HCT116 (cell line): ENCODE results near the gene ZNF593. TPM values are rescaled to one million over a fixed set of nuclear protein-coding genes. Genes with fewer than 3 reads are reported as not detected.
A peak's percentile ranks its signal among the peaks of the same experiment; 100 is the strongest.

Source experiments
- ATAC-seq: fragments of 200-7000 bp; cut with Tn5 transposase; 2 replicates; pipeline ENCODE4 v1.9.1; 2020; ENCODE audit warnings: mild to moderate bottlenecking, moderate library complexity
- BruUV-seq: library from RNA; stranded (reverse); fragments of 400-500 nt; replicated peaks from 2 replicates; lab custom pipeline; 2021; lab: Mats Ljungman, UMichigan
- CTCF ChIA-PET: fragments of 300-600 bp; sonication (Branson Sonifier 250); formaldehyde crosslinking; loops from one replicate; lab custom pipeline; 2021; ENCODE audit warnings: antibody characterized with exemption; lab: Charles Lee
- POLR2A ChIA-PET: fragments of 300-600, 350-600 bp; sonication (Branson Sonifier 250); formaldehyde crosslinking; loops from one replicate; lab custom pipeline; 2021; ENCODE audit warnings: antibody characterized with exemption; lab: Charles Lee
- RAD21 ChIA-PET, 2 experiments: fragments of 300-600 bp; sonication (Branson Sonifier 250); formaldehyde crosslinking; loops; one replicate each; lab custom pipeline; 2023; ENCODE audit warnings: low total read pairs in 2 of 2; ENCODE audit not compliant: uncharacterized antibody in 2 of 2, unreplicated experiment in 2 of 2, low non-redundant PET in 1 of 2; lab: Charles Lee
- DNase-seq: peaks from one replicate; pipeline ENCODE4 v3.0.0-alpha.2; 2010; ENCODE audit warnings: low read depth, low spot score
- H2AFZ ChIP-seq: fragments of 200-600 bp; shearing (Covaris generic), sonication (generic); 2 replicates; pipeline ENCODE4 v1.6.1; 2017; ENCODE audit warnings: low read depth, mixed run types, mixed read lengths, antibody characterized with exemption, low read length; ENCODE audit not compliant: poor library complexity, severe bottlenecking
- H3K27ac ChIP-seq: 2 replicates; pipeline ENCODE4 v1.5.1; 2012; ENCODE audit warnings: low read depth, low read length
- H3K27me3 ChIP-seq: fragments of 200-600 bp; sonication (generic); 2 replicates; pipeline ENCODE4 v1.6.1; 2016; ENCODE audit warnings: mixed run types, low read length, mixed read lengths; ENCODE audit not compliant: insufficient read depth
- H3K36me3 ChIP-seq, 2 experiments: fragments of 200-500 bp in 1 of 2; fragments of 200-600 bp in 1 of 2; sonication (Bioruptor generic) in 1 of 2; sonication (generic) in 1 of 2; 2 replicates each; pipeline versions ENCODE4 v1.5.1 to v1.6.1; 2014 to 2016; ENCODE audit warnings: low read length in 2 of 2, inconsistent platforms in 1 of 2, mixed read lengths in 1 of 2, mixed run types in 1 of 2; ENCODE audit not compliant: insufficient read depth in 2 of 2, control insufficient read depth in 1 of 2
- H3K4me1 ChIP-seq, 2 experiments: fragments of 200-600 bp in 1 of 2; sonication (generic) in 1 of 2; 2 replicates each; pipeline versions ENCODE4 v1.5.1 to v1.6.1; 2012 to 2017; ENCODE audit warnings: low read length in 2 of 2, inconsistent platforms in 1 of 2, mild to moderate bottlenecking in 1 of 2, mixed read lengths in 1 of 2, mixed run types in 1 of 2, moderate library complexity in 1 of 2; ENCODE audit not compliant: insufficient read depth in 2 of 2, control insufficient read depth in 1 of 2
- H3K4me2 ChIP-seq: fragments of 200-600 bp; sonication (generic); 2 replicates; pipeline ENCODE4 v1.6.1; 2017; ENCODE audit warnings: mixed run types, low read length, mixed read lengths
- H3K4me3 ChIP-seq, 2 experiments: fragments of 200-600 bp in 1 of 2; sonication (generic) in 1 of 2; replicated peaks in 1 of 2; 2 replicates each; pipeline ENCODE4 v1.5.1; 2011 to 2016; ENCODE audit warnings: low read length in 2 of 2, control low read depth in 1 of 2, low read depth in 1 of 2, mild to moderate bottlenecking in 1 of 2, mixed read lengths in 1 of 2, mixed run types in 1 of 2
- H3K79me2 ChIP-seq: fragments of 200-600 bp; sonication (generic); 2 replicates; pipeline ENCODE4 v1.6.1; 2017; ENCODE audit warnings: mild to moderate bottlenecking, mixed run types, low read length, moderate library complexity, mixed read lengths; ENCODE audit not compliant: insufficient read depth
- H3K9ac ChIP-seq: fragments of 200-600 bp; sonication (generic); 2 replicates; pipeline ENCODE4 v1.6.1; 2016; ENCODE audit warnings: low read length, mixed read lengths
- H3K9me2 ChIP-seq: fragments of 200-600 bp; sonication (generic), shearing (Covaris generic); 2 replicates; pipeline ENCODE4 v1.6.1; 2017; ENCODE audit warnings: mixed run types, mild to moderate bottlenecking, moderate library complexity; ENCODE audit not compliant: insufficient read depth
- H3K9me3 ChIP-seq, 2 experiments: fragments of 200-500 bp in 1 of 2; fragments of 200-600 bp in 1 of 2; sonication (Bioruptor generic) in 1 of 2; sonication (generic) in 1 of 2; 2 replicates each; pipeline ENCODE4 v1.6.1; 2014 to 2017; ENCODE audit warnings: low read length in 2 of 2, mixed read lengths in 2 of 2, inconsistent platforms in 1 of 2, low read depth in 1 of 2, mild to moderate bottlenecking in 1 of 2, mixed run types in 1 of 2, moderate library complexity in 1 of 2; ENCODE audit not compliant: control insufficient read depth in 1 of 2, insufficient read depth in 1 of 2
- H4K20me1 ChIP-seq: fragments of 200-600 bp; sonication (generic), shearing (Covaris generic); 2 replicates; pipeline ENCODE4 v1.6.1; 2017; ENCODE audit warnings: mixed run types, mild to moderate bottlenecking, moderate library complexity; ENCODE audit not compliant: insufficient read depth
- EZH2phosphoT487 ChIP-seq: fragments of 200-600 bp; IDR thresholded peaks from 2 replicates; pipeline ENCODE4 v1.6.1; 2018; ENCODE audit warnings: antibody characterized with exemption, borderline replicate concordance
- FOSL1 ChIP-seq: IDR thresholded peaks from 2 replicates; pipeline ENCODE4 v1.6.1; 2012; ENCODE audit warnings: low read depth
- JUND ChIP-seq: IDR thresholded peaks from 2 replicates; pipeline ENCODE4 v1.6.1; 2012
- SRF ChIP-seq: IDR thresholded peaks from 2 replicates; pipeline ENCODE4 v1.6.1; 2012; ENCODE audit warnings: low read depth
- TCF7L2 ChIP-seq: IDR thresholded peaks from 2 replicates; pipeline ENCODE4 v1.7.0; 2011; ENCODE audit warnings: borderline replicate concordance, inconsistent platforms; ENCODE audit not compliant: insufficient read depth, insufficient read length; ENCODE audit errors: extremely low read depth
- intact Hi-C: fragments of 100-400 bp; cut with micrococcal nuclease; formaldehyde crosslinking; loops from 2 replicates; pipeline ENCODE4 v1.10.0; 2022
- total RNA-seq: library from RNA; stranded (reverse); gene quantifications from one replicate; pipeline ENCODE4 v1.2.1, GENCODE V29; 2021; ENCODE audit not compliant: unreplicated experiment
- TF ChIP-seq, protein P1 (sequence below): IDR thresholded peaks from 2 replicates; pipeline ENCODE4 v1.6.1; 2011; ENCODE audit warnings: mild to moderate bottlenecking, low read length, moderate library complexity; ENCODE audit not compliant: insufficient replicate concordance; ENCODE audit errors: extremely low read depth
- TF ChIP-seq, protein P2 (sequence below): IDR thresholded peaks from 2 replicates; pipeline ENCODE4 v1.6.1; 2012
- TF ChIP-seq, protein P3 (sequence below): IDR thresholded peaks from 2 replicates; pipeline ENCODE4 v1.6.1; 2012

Gene ZNF593
- total RNA-seq, 1 experiment from 2014 or later = 62.4 TPM

DNA sequence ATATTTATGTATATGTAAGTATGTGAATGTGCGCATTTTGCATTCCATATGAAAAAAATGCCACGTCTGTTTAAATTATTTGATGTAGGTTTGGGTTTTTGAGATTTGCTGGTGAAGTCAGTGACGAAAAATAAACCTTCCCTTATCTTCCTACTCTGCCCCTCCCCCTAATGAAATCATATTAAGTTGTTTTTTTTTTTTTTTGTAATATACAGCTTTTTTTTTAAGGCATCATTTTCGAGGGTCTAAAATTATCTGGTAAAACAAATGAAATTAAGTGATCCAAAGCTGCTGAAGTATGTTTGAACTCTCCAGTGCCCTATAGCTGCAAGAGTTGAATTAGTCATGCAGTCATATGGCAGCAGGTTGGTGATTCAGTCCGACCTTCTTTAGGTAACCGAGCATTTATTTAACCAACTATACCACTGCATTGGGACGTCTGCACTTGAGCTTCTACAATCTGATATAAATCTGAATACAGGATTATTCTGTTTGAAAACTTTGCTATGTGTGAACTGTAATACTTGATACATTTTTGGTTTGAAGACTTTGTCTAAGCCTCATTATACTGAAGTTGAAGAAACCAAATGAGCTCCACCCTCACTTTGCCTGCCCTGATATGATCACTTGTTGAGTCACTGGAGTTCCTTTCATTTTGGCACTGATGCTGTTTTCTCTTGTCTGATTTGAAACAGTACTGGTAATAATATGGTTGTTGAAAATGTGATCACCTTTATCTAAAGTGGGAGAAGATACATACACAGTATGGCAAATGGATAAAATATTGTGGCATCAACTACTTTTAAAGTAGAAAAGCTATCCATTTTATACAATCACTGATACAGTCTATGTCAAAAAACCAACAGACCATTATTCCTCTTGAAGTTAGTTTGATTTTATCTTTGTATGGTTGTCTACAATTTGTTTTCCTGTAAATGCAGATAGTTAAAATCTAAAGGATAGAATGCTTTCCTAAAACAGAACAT, 46.4 kb upstream of the ZNF593 start:
- Histone ChIP-seq H3K4me1 (peaks cover 13 to 44% of the 10 kb centered on the region in 2 experiments), H3K9ac (0 out of 2 replicates have a peak overlapping the region, but pooled peaks have one; percentile 8), H2AFZ (no peak overlapping the region), H3K27me3 (no peaks in the 10 kb centered on the region), H3K9me2 (no peaks in the 10 kb centered on the region), H3K4me3 (peak overlapping the region in 1 of 2 experiments; percentile 29; a peak in 1 of 4 replicates), H3K79me2 (peaks cover 4% of the 10 kb centered on the region; the same call in 1 of the 2 replicates), H3K36me3 (no peaks in the 10 kb centered on the region), H3K4me2 (peak overlapping the region; percentile 64), H3K9me3 (no peaks in the 10 kb centered on the region), H3K27ac (peak overlapping the region; percentile 26; the same call in 1 of the 2 replicates), H4K20me1 (peaks cover 3% of the 10 kb centered on the region; the same call in 1 of the 2 replicates)
- ChIA-PET RAD21 (interaction anchor here (0.6 to 1.1 kb wide), 2 partner anchors 22 to 93 kb away, joined by 4 to 5 read pairs; no protein-coding TSS in a partner anchor), POLR2A (interaction anchor here (0.8 to 1.5 kb wide), 5 partner anchors 10 to 22 kb away, joined by 3 to 10 read pairs (median 3); partner anchors contain the start of gene PDIK1L), CTCF (interaction anchor here (0.6 to 2.1 kb wide), 11 partner anchors 8 to 400 kb away, joined by 3 to 18 read pairs (median 3); partner anchors contain the start of gene ZNF593)
- DNase-seq (no peak), ATAC-seq (peak; percentile 90)
- TF ChIP-seq, protein P1, sequence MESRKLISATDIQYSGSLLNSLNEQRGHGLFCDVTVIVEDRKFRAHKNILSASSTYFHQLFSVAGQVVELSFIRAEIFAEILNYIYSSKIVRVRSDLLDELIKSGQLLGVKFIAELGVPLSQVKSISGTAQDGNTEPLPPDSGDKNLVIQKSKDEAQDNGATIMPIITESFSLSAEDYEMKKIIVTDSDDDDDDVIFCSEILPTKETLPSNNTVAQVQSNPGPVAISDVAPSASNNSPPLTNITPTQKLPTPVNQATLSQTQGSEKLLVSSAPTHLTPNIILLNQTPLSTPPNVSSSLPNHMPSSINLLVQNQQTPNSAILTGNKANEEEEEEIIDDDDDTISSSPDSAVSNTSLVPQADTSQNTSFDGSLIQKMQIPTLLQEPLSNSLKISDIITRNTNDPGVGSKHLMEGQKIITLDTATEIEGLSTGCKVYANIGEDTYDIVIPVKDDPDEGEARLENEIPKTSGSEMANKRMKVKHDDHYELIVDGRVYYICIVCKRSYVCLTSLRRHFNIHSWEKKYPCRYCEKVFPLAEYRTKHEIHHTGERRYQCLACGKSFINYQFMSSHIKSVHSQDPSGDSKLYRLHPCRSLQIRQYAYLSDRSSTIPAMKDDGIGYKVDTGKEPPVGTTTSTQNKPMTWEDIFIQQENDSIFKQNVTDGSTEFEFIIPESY = no peak
- TF ChIP-seq, protein P2, sequence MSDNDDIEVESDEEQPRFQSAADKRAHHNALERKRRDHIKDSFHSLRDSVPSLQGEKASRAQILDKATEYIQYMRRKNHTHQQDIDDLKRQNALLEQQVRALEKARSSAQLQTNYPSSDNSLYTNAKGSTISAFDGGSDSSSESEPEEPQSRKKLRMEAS = no peak
- TF ChIP-seq EZH2phosphoT487 (no peak), SRF (0 out of 2 replicates have a peak, but pooled peaks have one; percentile 5), TCF7L2 (no peak), FOSL1 (peak; percentile 83), JUND (peak; percentile 72)
- TF ChIP-seq, protein P3, sequence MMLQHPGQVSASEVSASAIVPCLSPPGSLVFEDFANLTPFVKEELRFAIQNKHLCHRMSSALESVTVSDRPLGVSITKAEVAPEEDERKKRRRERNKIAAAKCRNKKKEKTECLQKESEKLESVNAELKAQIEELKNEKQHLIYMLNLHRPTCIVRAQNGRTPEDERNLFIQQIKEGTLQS = no peak
- intact Hi-C loops = no loop called here
- TSS peak; percentile 25 for BruUV-seq
